ENCODE data around the gene PXT1.
"Not testable (repeated sequence)": the region's sequence is repeated elsewhere in the genome, so short reads cannot be mapped to it uniquely, and the experiment has no call there.

Gene PXT1

DNA sequence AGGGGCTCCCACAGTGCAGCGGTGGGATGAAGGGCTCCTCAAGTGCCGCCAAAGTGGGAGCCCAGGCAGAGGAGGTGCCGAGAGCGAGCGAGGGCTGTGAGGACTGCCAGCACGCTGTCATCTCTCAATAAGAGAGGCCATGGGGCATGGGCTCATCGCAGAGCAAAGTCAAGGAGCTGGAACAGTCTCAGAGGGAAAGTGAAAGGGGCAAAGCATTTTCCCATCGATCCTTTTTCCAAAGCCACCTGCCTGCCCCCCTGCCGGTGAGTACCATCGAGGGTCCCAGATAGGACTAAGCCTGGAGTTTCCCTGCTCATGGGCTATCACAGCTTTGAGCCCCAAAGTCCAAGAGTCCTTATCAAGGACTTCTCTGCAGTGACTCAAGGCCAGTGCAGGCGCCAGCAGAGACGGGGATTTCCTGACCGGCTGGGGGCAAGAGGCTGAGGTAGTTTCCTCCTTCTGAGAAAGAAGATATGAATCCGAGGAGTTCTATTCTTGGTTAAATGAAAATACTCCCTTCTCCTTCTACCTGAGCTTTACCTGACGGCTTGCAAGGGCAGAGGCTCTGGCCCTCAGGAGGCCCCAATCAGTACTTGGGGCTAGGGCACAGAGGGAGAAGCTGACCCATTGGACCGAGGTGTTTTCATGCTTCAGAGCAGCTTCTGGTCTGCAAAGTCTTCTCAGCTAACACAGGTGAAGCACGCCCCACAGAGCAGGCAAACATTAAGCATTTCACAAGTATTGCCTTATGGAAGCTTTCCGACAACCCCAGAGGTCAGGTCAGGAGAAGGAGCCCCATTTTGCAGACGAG is 77.8 kb downstream of the PXT1 start:
- no peaks in the 10 kb centered on the region for H3K9me3 ChIP-seq (ENCODE audit: severe bottlenecking)
- TF ChIP-seq CTCF (IDR thresholded peaks at IDR 0.05; ENCODE audit: low read depth, low read length), result no peak
- no peak overlapping the region for H3K27ac ChIP-seq
- H3K4me3 ChIP-seq (ENCODE audit: low read depth, low read length), result no peak overlapping the region
- no peak for DNase-seq
- H3K36me3 ChIP-seq, result no peaks in the 10 kb centered on the region
- H3K27me3 ChIP-seq (ENCODE audit: insufficient read depth, low read depth, severe bottlenecking), result no peaks in the 10 kb centered on the region

DNA sequence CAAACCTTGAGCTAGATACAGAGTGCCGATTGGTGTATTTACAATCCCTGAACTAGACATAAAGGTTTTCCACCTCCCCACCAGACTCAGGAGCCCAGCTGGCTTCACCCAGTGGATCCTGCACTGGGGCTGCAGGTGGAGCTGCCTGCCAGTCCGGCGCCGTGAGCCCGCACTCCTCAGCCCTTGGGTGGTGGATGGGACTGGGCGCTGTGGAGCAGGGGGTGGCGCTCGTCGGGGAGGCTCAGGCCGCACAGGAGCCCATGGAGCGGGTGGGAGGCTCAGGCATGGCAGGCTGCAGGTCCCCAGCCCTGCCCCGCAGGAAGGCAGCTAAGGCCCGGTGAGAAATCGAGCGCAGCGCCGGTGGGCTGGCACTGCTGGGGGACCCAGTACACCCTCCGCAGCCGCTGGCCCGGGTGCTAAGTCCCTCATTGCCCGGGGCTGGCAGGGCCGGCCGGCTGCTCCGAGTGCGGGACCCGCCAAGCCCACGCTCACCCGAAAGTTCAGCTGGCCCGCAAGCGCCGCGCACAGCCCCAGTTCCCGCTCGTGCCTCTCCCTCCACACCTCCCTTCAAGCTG is 78.5 kb downstream of the PXT1 start:
- H3K27ac ChIP-seq; DNase-seq; H3K4me3 ChIP-seq (ENCODE audit: low read depth, low read length); H3K27me3 ChIP-seq (ENCODE audit: insufficient read depth, low read depth, severe bottlenecking); H3K9me3 ChIP-seq (ENCODE audit: severe bottlenecking); H3K36me3 ChIP-seq: not testable (repeated sequence)

- H3K27me3 ChIP-seq (ENCODE audit: insufficient read depth, low read depth, severe bottlenecking); H3K36me3 ChIP-seq; H3K9me3 ChIP-seq (ENCODE audit: severe bottlenecking); DNase-seq; H3K4me3 ChIP-seq (ENCODE audit: low read depth, low read length); H3K27ac ChIP-seq: not testable (repeated sequence)
Measured at GRCh38 chr6:36363371-36363752, 79.3 kb downstream of the PXT1 start.

DNA sequence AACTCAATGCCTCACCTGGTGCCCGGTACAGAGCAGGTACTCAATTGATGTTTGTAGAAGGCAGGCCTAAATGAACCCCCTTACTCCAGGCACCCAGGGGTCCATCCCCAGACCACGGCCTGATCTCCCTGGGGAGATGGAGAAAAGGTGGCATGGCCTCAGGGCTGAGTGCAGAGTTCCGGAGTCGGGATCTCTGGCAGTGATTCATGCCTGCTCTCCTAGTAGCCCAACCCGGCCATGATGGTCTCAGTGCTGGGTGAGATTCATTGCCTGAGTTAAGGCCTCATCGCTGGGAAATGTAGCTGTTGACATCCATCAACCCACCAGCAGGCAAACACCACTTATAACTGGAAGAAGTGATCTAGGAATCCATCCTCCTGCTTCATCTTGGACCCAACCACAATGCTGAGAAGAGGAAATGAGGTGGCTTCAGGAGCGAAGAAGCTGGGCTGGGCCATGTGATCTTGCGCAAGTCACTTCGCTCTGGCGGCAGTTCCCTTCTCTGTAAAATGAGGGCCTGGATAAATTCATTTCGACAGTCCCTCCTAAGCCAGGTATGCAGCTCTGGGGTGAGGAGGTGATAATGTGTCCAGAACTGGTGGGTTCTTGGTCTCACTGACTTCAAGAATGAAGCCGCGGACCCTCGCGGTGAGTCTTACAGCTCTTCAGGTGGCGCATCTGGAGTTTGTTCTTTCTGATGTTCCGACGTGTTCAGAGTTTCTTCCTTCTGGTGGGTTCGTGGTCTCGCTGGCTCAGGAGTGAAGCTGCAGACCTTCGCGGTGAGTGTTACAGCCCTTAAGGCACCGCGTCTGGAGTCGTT is 79.9 kb downstream of the PXT1 start:
- TF ChIP-seq CTCF (IDR thresholded peaks at IDR 0.05; ENCODE audit: low read depth, low read length), result no peak
- H3K27ac ChIP-seq, result no peak overlapping the region
- no peak overlapping the region for H3K4me3 ChIP-seq (ENCODE audit: low read depth, low read length)
- no peaks in the 10 kb centered on the region for H3K36me3 ChIP-seq
- H3K27me3 ChIP-seq (ENCODE audit: insufficient read depth, low read depth, severe bottlenecking), result no peaks in the 10 kb centered on the region
- H3K9me3 ChIP-seq (ENCODE audit: severe bottlenecking), result no peaks in the 10 kb centered on the region
- no peak for DNase-seq

- Histone ChIP-seq H3K36me3 (no peaks in the 10 kb centered on the region), H3K4me3 (ENCODE audit: low read depth, low read length) (no peak overlapping the region), H3K27me3 (ENCODE audit: insufficient read depth, low read depth, severe bottlenecking) (no peaks in the 10 kb centered on the region), H3K27ac (peak overlapping the region; percentile 58), H3K9me3 (ENCODE audit: severe bottlenecking) (no peaks in the 10 kb centered on the region)
- DNase-seq, result no peak
- TF ChIP-seq CTCF (IDR thresholded peaks at IDR 0.05; ENCODE audit: low read depth, low read length), result no peak
Measured at GRCh38 chr6:36361071-36361470, 81.6 kb downstream of the PXT1 start.

DNA sequence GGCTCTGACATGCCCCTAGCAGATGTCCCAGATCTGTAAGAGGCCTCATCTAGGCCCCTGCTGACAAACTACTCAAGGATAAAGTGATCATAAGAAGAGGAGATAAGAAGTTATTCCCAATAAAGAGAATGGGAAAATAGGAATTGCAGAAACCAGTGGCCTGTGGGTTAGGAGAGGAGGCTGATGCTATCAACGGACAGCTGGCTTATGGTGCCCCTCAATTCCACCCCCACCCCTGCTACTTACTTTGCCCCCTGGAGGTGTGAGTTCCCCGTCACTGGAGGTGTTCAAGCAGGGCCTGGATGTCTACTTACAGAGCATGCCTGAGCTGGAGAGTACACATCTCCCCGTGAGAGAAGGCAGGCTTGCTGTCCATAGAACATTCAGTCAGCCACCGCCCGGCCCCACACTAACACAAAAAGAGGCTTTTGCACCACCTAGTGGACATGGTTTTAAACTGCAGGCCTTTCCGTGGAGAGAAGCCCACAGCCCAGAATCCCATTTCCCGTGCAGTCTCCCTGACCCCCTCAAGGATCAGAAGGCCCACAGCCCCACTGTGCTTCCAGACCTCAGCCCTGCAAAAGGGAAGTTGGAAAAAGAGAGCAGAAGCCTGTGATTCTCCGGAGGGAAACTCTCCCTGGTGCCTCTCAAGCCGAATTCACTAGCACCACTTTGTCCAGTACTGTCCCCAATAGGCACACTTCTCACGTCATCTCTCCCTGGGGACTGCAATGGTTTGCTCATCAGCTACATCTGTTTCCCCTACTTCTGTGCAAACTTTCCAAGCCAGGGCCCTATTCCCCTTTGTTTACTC is 82.2 kb downstream of the PXT1 start:
- H3K36me3 ChIP-seq, result no peaks in the 10 kb centered on the region
- peak overlapping the region; percentile 58 for H3K27ac ChIP-seq
- H3K4me3 ChIP-seq (ENCODE audit: low read depth, low read length), result no peak overlapping the region
- no peaks in the 10 kb centered on the region for H3K9me3 ChIP-seq (ENCODE audit: severe bottlenecking)
- TF ChIP-seq CTCF (IDR thresholded peaks at IDR 0.05; ENCODE audit: low read depth, low read length), result peak; percentile 93
- no peaks in the 10 kb centered on the region for H3K27me3 ChIP-seq (ENCODE audit: insufficient read depth, low read depth, severe bottlenecking)
- peak; percentile 93 for DNase-seq
